ENCODE measurements around the gene CSNK1A1. TPM values are rescaled to one million over a fixed set of nuclear protein-coding genes. Genes with fewer than 3 reads are reported as not detected.

Gene CSNK1A1
- total RNA-seq, 1 donor from 2014 or later, result 198 TPM

GRCh38 chr5:149581192-149581861, 30.1 kb upstream of the CSNK1A1 start, which contains the start of gene ARHGEF37:
TSS of gene ARHGEF37 (plus strand) at chr5:149581498. CDS start at chr5:149597770, 16,272 bp downstream.
- Histone ChIP-seq H3K36me3 (no peaks in the 10 kb centered on the region), H3K27me3 (ENCODE audit: low read depth) (no peaks in the 10 kb centered on the region), H3K4me3 (peak within 1 kb of the TSS; percentile 62), H3K9me3 (no peaks in the 10 kb centered on the region), H3K27ac (peak within 1 kb of the TSS; percentile 87), H3K4me1 (peaks cover 39% of the 10 kb centered on the region)
- DNase-seq (peak; percentile 87), ATAC-seq (peak; percentile 88 to 89)
- TF ChIP-seq, protein P1, sequence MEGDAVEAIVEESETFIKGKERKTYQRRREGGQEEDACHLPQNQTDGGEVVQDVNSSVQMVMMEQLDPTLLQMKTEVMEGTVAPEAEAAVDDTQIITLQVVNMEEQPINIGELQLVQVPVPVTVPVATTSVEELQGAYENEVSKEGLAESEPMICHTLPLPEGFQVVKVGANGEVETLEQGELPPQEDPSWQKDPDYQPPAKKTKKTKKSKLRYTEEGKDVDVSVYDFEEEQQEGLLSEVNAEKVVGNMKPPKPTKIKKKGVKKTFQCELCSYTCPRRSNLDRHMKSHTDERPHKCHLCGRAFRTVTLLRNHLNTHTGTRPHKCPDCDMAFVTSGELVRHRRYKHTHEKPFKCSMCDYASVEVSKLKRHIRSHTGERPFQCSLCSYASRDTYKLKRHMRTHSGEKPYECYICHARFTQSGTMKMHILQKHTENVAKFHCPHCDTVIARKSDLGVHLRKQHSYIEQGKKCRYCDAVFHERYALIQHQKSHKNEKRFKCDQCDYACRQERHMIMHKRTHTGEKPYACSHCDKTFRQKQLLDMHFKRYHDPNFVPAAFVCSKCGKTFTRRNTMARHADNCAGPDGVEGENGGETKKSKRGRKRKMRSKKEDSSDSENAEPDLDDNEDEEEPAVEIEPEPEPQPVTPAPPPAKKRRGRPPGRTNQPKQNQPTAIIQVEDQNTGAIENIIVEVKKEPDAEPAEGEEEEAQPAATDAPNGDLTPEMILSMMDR (IDR thresholded peaks at IDR 0.05), result no peak
- intact Hi-C loops (cut with DNase I), result no loop called here

- Histone ChIP-seq H3K4me3 (peak overlapping the region; percentile 62), H3K36me3 (no peaks in the 10 kb centered on the region), H3K27me3 (ENCODE audit: low read depth) (no peaks in the 10 kb centered on the region), H3K27ac (peak overlapping the region; percentile 87), H3K4me1 (peaks cover 35% of the 10 kb centered on the region), H3K9me3 (no peaks in the 10 kb centered on the region)
- peak in 1 of 2 donors; percentile 25 for ATAC-seq
- intact Hi-C loops (cut with DNase I), result no loop called here
- TF ChIP-seq, protein P1 (IDR thresholded peaks at IDR 0.05), result no peak
- no peak for DNase-seq
Measured at GRCh38 chr5:149580808-149581191, 29.6 kb upstream of the CSNK1A1 start.

DNA sequence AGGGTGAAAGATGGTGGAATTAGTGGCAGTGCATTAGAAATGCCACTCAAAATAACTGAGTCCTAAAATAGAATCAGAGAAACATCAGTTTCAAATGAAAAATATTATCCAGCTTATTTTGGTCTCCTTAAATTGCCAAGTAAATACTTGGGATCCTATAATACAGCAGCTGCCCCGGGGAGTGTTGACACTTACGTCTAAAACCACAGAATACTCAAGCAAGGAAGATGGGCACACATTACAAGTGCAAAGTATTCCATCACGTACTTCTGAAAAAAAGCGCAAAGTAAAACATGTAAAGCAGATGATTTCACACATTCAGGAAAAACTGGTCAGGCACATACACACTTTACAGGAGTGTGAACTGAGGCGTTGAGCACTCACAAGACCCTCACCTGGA, 27.7 kb upstream of the CSNK1A1 start:
- TF ChIP-seq, protein P1 (IDR thresholded peaks at IDR 0.05), result no peak
- intact Hi-C loops (cut with DNase I), result no loop called here
- Histone ChIP-seq H3K27me3 (ENCODE audit: low read depth) (no peaks in the 10 kb centered on the region), H3K27ac (no peak overlapping the region), H3K4me3 (no peak overlapping the region), H3K4me1 (peaks cover 23% of the 10 kb centered on the region), H3K9me3 (no peaks in the 10 kb centered on the region), H3K36me3 (no peaks in the 10 kb centered on the region)
- no peak for DNase-seq
- ATAC-seq, result no peak

DNA sequence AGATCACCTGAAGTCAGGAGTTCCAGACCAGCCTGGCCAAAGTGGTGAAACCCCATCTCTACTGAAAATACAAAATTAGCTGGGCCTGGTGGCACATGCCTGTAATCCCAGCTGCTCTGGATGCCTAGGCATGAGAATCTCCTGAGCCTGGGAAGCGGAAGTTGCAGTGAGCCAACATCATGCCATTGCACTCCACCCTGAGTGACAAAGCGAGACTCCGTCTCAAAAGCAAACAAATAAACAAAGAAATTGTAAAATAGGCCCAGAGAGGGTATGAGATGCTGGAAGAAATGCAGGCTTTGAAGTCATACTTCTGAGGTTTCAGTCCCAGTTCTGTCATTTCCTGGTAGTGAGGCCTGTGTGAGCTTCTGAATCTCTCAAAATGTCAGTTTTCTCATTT, 24.8 kb upstream of the CSNK1A1 start:
- intact Hi-C loops (cut with DNase I), result no loop called here
- TF ChIP-seq, protein P1 (IDR thresholded peaks at IDR 0.05), result no peak
- DNase-seq, result no peak
- no peak overlapping the region for H3K4me3 ChIP-seq
- H3K36me3 ChIP-seq, result no peaks in the 10 kb centered on the region
- H3K27ac ChIP-seq, result no peak overlapping the region
- H3K9me3 ChIP-seq, result no peaks in the 10 kb centered on the region
- ATAC-seq, result no peak
- no peaks in the 10 kb centered on the region for H3K27me3 ChIP-seq (ENCODE audit: low read depth)
- no peaks in the 10 kb centered on the region for H3K4me1 ChIP-seq

DNA sequence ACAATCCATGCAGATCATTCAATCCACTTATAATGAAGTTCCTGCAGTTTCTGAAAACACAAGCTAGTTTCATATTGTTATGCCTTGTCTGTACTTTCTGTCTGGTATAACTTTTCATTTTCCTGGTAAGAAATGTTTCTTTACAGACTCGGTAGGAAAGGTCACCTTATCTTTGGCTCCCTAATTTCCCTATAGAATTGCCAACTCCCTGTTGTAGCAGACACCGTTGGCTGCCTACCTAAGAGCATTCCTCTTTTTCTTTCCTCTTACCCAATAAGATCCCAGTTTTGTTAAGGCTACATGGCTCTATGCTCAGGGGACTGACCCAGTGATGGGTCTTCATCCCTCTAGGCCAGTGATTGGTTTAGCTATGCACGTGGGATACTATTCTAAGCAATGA, 23.9 kb upstream of the CSNK1A1 start:
- Histone ChIP-seq H3K27ac (no peak overlapping the region), H3K9me3 (no peaks in the 10 kb centered on the region), H3K27me3 (ENCODE audit: low read depth) (no peaks in the 10 kb centered on the region), H3K4me3 (no peak overlapping the region), H3K36me3 (no peaks in the 10 kb centered on the region), H3K4me1 (no peaks in the 10 kb centered on the region)
- intact Hi-C loops (cut with DNase I), result no loop called here
- DNase-seq (no peak), ATAC-seq (no peak)
- TF ChIP-seq, protein P1 (IDR thresholded peaks at IDR 0.05), result no peak
